C4-2B (cell line): ENCODE measurements around the gene METTL22.

Experiments
- ZFX ChIP-seq: fragments of 450-650 bp; IDR thresholded peaks from 2 replicates; pipeline ENCODE4 v1.6.1; 2017
- TF ChIP-seq, protein P1 (sequence below): fragments of 450-650 bp; conservative IDR thresholded peaks from 2 replicates; pipeline ENCODE4 v1.5.1; 2017; ENCODE audit warnings: mild to moderate bottlenecking

DNA sequence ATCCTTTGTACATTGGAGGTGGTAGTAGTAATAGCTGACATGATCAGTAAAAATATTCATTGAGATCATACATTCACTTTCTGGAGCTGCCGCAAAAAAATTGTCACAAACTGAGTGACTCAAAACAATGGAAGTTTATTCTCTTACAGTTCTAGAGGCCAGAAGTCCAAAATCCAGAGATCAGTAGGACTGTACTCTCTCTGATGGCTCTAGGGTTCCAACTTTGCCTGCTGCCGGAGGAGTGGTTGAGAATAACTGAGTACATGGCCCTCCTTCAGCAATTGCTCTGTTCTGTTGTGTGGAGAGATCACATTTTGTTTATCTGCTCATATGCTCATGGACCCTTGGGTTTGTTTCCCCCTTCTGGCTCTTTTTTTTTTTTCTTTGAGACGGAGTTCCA lies 76.5 kb downstream of the METTL22 start:
- TF ChIP-seq, protein P1, sequence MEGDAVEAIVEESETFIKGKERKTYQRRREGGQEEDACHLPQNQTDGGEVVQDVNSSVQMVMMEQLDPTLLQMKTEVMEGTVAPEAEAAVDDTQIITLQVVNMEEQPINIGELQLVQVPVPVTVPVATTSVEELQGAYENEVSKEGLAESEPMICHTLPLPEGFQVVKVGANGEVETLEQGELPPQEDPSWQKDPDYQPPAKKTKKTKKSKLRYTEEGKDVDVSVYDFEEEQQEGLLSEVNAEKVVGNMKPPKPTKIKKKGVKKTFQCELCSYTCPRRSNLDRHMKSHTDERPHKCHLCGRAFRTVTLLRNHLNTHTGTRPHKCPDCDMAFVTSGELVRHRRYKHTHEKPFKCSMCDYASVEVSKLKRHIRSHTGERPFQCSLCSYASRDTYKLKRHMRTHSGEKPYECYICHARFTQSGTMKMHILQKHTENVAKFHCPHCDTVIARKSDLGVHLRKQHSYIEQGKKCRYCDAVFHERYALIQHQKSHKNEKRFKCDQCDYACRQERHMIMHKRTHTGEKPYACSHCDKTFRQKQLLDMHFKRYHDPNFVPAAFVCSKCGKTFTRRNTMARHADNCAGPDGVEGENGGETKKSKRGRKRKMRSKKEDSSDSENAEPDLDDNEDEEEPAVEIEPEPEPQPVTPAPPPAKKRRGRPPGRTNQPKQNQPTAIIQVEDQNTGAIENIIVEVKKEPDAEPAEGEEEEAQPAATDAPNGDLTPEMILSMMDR: no peak
- TF ChIP-seq ZFX: no peak
